ENCODE data around the gene DPP9. TPM values are rescaled to one million over a fixed set of nuclear protein-coding genes. Genes with fewer than 3 reads are reported as not detected.
"Not testable (repeated sequence)": the region's sequence is repeated elsewhere in the genome, so short reads cannot be mapped to it uniquely, and the experiment has no call there.

Gene DPP9
- total RNA-seq, 3 donors from 2014 or later: 112 to 126 (median 120) TPM

DNA sequence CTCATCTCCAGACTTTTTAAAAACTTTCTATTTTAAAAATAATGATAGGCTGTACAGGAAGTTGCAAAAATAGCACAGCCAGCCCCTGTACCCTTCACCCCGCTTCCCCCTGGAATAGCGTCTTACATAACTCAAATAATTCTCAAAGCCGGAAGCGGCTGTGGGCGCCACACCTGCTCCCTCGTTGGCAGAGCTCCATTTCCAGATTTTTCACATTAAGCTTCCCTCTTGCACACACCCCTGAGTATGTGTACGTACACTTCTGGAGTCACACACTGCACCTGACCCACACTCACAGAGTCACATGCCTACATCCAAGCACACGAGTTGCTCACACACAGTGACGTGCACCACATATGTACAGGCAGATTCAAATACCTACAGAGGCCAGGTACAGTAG lies 24.9 kb upstream of the DPP9 start:
- ATAC-seq: no peak
- Mint-ChIP-seq H3K4me3 (no peak overlapping the region), H3K9me3 (no peaks in the 10 kb centered on the region), H3K27me3 (ENCODE audit: low read depth) (peaks cover 36% of the 10 kb centered on the region), H3K4me1 (ENCODE audit: low read depth) (no peaks in the 10 kb centered on the region), H3K36me3 (ENCODE audit: insufficient read depth) (no peaks in the 10 kb centered on the region)
- DNase-seq: no peak

DNA sequence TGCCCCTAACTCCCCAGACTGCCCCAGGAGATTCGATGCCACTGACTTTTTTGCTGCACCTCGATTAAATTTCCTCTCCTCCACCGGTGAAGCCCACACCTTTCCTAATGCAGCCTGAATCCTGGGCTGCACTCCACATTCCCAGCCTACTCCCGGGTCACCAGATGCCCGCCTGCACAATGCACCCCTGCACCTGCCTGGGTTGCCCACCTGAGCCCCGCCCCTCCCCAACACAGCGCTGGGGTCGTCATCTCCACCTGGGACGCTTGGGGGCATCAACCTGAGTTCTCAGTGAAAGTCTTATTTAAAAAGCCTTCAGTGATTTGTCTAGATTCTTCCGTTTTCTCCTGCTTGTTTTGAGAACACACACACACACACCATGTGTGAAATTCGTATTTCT lies 24.5 kb upstream of the DPP9 start:
- no peak for ATAC-seq
- no peaks in the 10 kb centered on the region for H3K36me3 Mint-ChIP-seq (ENCODE audit: insufficient read depth)
- no peaks in the 10 kb centered on the region for H3K4me1 Mint-ChIP-seq (ENCODE audit: low read depth)
- DNase-seq: no peak
- no peaks in the 10 kb centered on the region for H3K9me3 Mint-ChIP-seq
- H3K27me3 Mint-ChIP-seq (ENCODE audit: low read depth): peaks cover 38% of the 10 kb centered on the region
- no peak overlapping the region for H3K4me3 Mint-ChIP-seq

- H3K4me3 Mint-ChIP-seq: no peak overlapping the region
- H3K9me3 Mint-ChIP-seq: no peaks in the 10 kb centered on the region
- no peaks in the 10 kb centered on the region for H3K36me3 Mint-ChIP-seq (ENCODE audit: insufficient read depth)
- DNase-seq (no peak), ATAC-seq (no peak)
- peaks cover 37% of the 10 kb centered on the region for H3K27me3 Mint-ChIP-seq (ENCODE audit: low read depth)
- H3K4me1 Mint-ChIP-seq (ENCODE audit: low read depth): no peaks in the 10 kb centered on the region
Measured at GRCh38 chr19:4745986-4746385, 22.3 kb upstream of the DPP9 start.

GRCh38 chr19:4745175-4745574 lies 21.5 kb upstream of the DPP9 start:
- not testable (repeated sequence) for H3K9me3 Mint-ChIP-seq; ATAC-seq; DNase-seq; H3K36me3 Mint-ChIP-seq (ENCODE audit: insufficient read depth); H3K4me3 Mint-ChIP-seq; H3K4me1 Mint-ChIP-seq (ENCODE audit: low read depth)
- peaks cover 37% of the 10 kb centered on the region for H3K27me3 Mint-ChIP-seq (ENCODE audit: low read depth)

DNA sequence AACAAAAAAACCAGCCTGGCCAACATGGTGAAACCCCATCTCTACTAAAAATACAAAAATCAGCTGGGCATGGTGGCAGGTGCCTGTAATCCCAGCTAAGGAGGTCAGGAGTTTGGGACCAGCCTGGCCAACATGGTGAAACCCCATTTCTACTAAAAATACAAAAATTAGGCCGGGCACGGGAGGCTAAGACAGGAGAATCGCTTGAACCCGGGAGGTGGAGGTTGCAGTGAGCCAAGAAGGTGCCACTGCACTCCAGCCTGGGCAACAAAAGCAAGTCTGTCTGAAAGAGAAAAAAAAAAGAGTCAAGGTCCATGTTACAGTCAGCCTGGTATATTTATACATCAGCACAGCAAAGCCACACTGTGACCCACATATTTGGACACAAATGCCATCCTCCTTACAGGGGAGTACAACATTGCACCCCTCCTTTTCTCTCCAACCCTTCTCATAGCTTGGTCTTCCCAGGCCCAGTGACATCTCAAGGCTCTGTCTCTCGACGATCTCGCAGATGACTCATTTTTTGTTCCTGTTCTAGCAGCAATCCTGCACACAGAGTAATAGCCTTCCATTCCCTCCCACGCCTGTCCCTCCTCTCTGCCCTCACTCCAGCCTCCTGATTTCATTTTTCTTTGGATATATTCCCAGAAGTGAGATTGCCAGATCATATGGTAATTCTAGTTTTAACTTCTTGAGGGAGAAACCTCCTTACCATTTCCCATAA lies 21.0 kb upstream of the DPP9 start:
- no peaks in the 10 kb centered on the region for H3K36me3 Mint-ChIP-seq (ENCODE audit: insufficient read depth)
- no peak for ATAC-seq
- no peaks in the 10 kb centered on the region for H3K9me3 Mint-ChIP-seq
- H3K4me1 Mint-ChIP-seq (ENCODE audit: low read depth): no peaks in the 10 kb centered on the region
- no peak overlapping the region for H3K4me3 Mint-ChIP-seq
- peaks cover 33% of the 10 kb centered on the region for H3K27me3 Mint-ChIP-seq (ENCODE audit: low read depth)
- no peak for DNase-seq

DNA sequence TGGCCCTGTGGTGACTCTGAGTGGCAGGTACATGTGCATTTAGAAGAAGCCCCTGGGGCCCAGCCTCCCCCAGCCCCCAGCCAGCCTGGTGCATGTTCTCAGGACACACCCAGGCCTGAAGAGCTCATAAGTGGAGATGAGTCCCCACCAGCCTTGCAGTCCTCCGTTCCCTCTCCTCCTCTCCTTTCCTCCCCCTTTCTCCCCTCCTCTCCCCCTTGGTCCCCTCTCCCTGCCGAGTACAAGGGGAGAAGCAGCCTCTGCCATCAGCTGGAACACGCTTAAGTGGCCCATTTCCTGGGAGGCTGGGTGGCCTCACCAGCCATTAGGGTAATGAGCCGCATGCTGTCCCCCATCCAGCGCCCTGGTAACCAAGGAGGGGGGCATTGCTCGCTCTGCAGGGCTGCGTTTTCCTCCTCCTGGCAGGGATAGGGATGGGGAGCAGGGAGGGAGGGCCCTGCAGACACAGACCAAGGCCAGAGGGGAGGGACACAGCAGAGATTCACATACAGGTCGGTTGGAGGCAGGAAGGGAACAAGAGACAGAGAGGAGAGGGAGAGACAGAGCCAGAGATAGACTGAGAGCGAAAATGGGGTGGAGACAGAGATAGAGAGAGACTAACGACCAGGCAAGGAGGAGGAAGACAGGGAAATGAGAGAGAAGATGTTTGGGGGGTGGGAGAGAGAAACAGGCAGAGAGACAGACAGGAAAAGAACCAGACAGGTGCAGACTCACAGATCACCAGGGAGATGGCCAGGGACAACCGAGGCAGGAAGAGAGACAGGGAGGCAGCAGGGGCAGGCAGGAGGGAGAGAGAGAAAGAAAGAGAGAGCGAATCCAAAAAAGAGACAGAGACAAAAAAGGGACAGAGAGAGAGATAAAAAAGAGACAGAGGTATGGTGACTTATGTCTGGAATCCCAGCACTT lies 19.3 kb upstream of the DPP9 start:
- DNase-seq: no peak
- H3K4me3 Mint-ChIP-seq: no peak overlapping the region
- H3K9me3 Mint-ChIP-seq: no peaks in the 10 kb centered on the region
- peaks cover 26% of the 10 kb centered on the region for H3K27me3 Mint-ChIP-seq (ENCODE audit: low read depth)
- H3K4me1 Mint-ChIP-seq (ENCODE audit: low read depth): no peaks in the 10 kb centered on the region
- no peak for ATAC-seq
- no peaks in the 10 kb centered on the region for H3K36me3 Mint-ChIP-seq (ENCODE audit: insufficient read depth)

DNA sequence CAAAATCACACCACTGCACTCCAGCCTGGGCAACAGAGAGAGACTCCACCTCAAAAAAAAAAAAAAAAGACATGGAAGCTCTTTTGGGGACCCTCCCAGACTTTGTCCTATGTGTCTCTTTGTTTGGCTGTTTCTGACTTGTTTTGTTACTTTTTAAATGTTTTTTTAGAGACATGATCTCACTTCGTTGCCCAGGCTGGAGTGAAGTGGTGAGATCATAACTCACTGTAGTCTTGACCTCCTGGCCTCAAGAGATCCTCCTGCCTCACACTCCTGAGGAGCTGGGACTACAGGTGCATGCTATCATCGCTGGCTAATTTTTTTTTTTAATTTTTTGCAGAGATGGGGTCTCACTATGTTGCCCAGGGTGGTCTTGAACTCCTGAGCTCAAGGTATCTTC lies 16.4 kb upstream of the DPP9 start:
- ATAC-seq (no peak), DNase-seq (no peak)
- Mint-ChIP-seq H3K9me3 (no peaks in the 10 kb centered on the region), H3K4me3 (no peak overlapping the region), H3K36me3 (ENCODE audit: insufficient read depth) (no peaks in the 10 kb centered on the region), H3K27me3 (ENCODE audit: low read depth) (peaks cover 19% of the 10 kb centered on the region), H3K4me1 (ENCODE audit: low read depth) (no peaks in the 10 kb centered on the region)

- H3K4me3 Mint-ChIP-seq: no peak overlapping the region
- DNase-seq: no peak
Measured at GRCh38 chr19:4738734-4739133, 15.1 kb upstream of the DPP9 start.

GRCh38 chr19:4737955-4738600 lies 14.4 kb upstream of the DPP9 start:
- Mint-ChIP-seq H3K36me3 (ENCODE audit: insufficient read depth) (no peaks in the 10 kb centered on the region), H3K9me3 (no peaks in the 10 kb centered on the region), H3K4me1 (ENCODE audit: low read depth) (no peaks in the 10 kb centered on the region), H3K4me3 (no peak overlapping the region), H3K27me3 (ENCODE audit: low read depth) (peaks cover 18% of the 10 kb centered on the region)
- no peak for DNase-seq
- no peak for ATAC-seq

More at GRCh38 chr19:4738734-4739133, 15.1 kb upstream of the DPP9 start:
- H3K27me3 Mint-ChIP-seq (ENCODE audit: low read depth): peaks cover 19% of the 10 kb centered on the region
- no peaks in the 10 kb centered on the region for H3K36me3 Mint-ChIP-seq (ENCODE audit: insufficient read depth)
- ATAC-seq: no peak
- no peaks in the 10 kb centered on the region for H3K4me1 Mint-ChIP-seq (ENCODE audit: low read depth)
- no peaks in the 10 kb centered on the region for H3K9me3 Mint-ChIP-seq

- Mint-ChIP-seq H3K4me3 (no peak overlapping the region), H3K4me1 (ENCODE audit: low read depth) (peaks cover 4% of the 10 kb centered on the region), H3K9me3 (no peaks in the 10 kb centered on the region), H3K36me3 (ENCODE audit: insufficient read depth) (no peaks in the 10 kb centered on the region), H3K27me3 (ENCODE audit: low read depth) (peaks cover 14% of the 10 kb centered on the region)
- ATAC-seq (no peak), DNase-seq (no peak)
Measured at GRCh38 chr19:4733755-4734345, 10.2 kb upstream of the DPP9 start.

- Mint-ChIP-seq H3K9me3 (no peaks in the 10 kb centered on the region), H3K4me3 (no peak overlapping the region), H3K4me1 (ENCODE audit: low read depth) (peaks cover 4% of the 10 kb centered on the region), H3K36me3 (ENCODE audit: insufficient read depth) (no peaks in the 10 kb centered on the region), H3K27me3 (ENCODE audit: low read depth) (peaks cover 8% of the 10 kb centered on the region)
- ATAC-seq (peak; percentile 93 to 94), DNase-seq (peak; percentile 34)
Measured at GRCh38 chr19:4732680-4733114, 9.1 kb upstream of the DPP9 start.

DNA sequence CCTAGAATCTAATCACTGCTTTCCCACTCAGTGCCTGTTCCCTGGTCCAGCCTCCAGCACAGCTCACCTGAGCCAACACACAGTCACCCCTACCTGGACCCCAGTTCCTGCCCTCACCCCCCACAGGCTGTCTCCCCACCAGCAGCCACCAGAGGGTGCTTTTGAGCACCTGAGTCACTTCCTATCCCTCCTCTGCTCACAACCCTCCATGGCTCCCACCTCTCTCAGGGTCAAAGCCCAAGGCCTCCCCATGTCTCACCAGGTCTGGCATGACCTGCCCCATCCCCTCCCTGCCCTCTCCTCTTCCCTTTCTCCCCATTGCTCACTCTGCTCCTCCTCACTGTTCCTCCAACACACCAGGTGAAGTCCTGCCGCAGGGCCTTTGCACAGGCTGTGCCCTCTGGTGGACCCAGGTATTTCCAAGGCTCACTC lies 7.1 kb upstream of the DPP9 start:
- Mint-ChIP-seq H3K4me1 (ENCODE audit: low read depth) (peaks cover 4% of the 10 kb centered on the region), H3K27me3 (ENCODE audit: low read depth) (peaks cover 5% of the 10 kb centered on the region), H3K36me3 (ENCODE audit: insufficient read depth) (no peaks in the 10 kb centered on the region), H3K9me3 (no peaks in the 10 kb centered on the region), H3K4me3 (no peak overlapping the region)
- DNase-seq (peak; percentile 66), ATAC-seq (peak; percentile 78 to 80)

- H3K27me3 Mint-ChIP-seq (ENCODE audit: low read depth): peaks cover 5% of the 10 kb centered on the region
- peaks cover 10% of the 10 kb centered on the region for H3K4me1 Mint-ChIP-seq (ENCODE audit: low read depth)
- H3K9me3 Mint-ChIP-seq: no peaks in the 10 kb centered on the region
- no peak overlapping the region for H3K4me3 Mint-ChIP-seq
- DNase-seq (no peak), ATAC-seq (no peak)
- H3K36me3 Mint-ChIP-seq (ENCODE audit: insufficient read depth): no peaks in the 10 kb centered on the region
Measured at GRCh38 chr19:4728871-4729270, 5.2 kb upstream of the DPP9 start.
